Naive thymus-derived CD4-positive, alpha-beta T cell (primary cell): ENCODE data around the gene CLEC18C. TPM values are rescaled to one million over a fixed set of nuclear protein-coding genes. Genes with fewer than 3 reads are reported as not detected.
"Not testable (repeated sequence)": the region's sequence is repeated elsewhere in the genome, so short reads cannot be mapped to it uniquely, and the experiment has no call there.

Source experiments
- ATAC-seq: fragments of 150-1000 bp; cut with Tn5 transposase; 2 replicates; pipeline ENCODE4 v1.10.0; 2021; ENCODE audit warnings: mild to moderate bottlenecking, moderate library complexity
- CTCF ChIA-PET: fragments of 350-600 bp; sonication (Branson Sonifier 250); formaldehyde crosslinking; loops from one replicate; lab custom pipeline; 2021; ENCODE audit warnings: antibody characterized with exemption; lab: Charles Lee
- POLR2A ChIA-PET: fragments of 350-600 bp; sonication (Branson Sonifier 250); formaldehyde crosslinking; loops from one replicate; lab custom pipeline; 2021; ENCODE audit warnings: antibody characterized with exemption, inconsistent platforms; lab: Charles Lee
- DNase-seq, 9 donors: peaks; one replicate each; pipeline versions ENCODE4 v3.0.0 to v3.0.0-alpha.2; 2020 to 2022; ENCODE audit warnings: mixed read lengths in 1 of 9
- H3K27ac ChIP-seq: one replicate; pipeline ENCODE4 v1.7.0; 2013; ENCODE audit warnings: mild to moderate bottlenecking, low read depth, low read length, moderate library complexity
- H3K27me3 ChIP-seq, 2 donors: one replicate each; pipeline ENCODE4 v1.7.0; 2013; ENCODE audit warnings: low read length in 2 of 2, mild to moderate bottlenecking in 2 of 2, moderate library complexity in 2 of 2; ENCODE audit not compliant: control insufficient read depth in 2 of 2, insufficient read depth in 2 of 2
- H3K36me3 ChIP-seq, 3 experiments: 1 replicate in 2 of 3; 2 replicates in 1 of 3; pipeline ENCODE4 v1.7.0; 2013; ENCODE audit warnings: low read length in 3 of 3, mild to moderate bottlenecking in 3 of 3, moderate library complexity in 1 of 3; ENCODE audit not compliant: insufficient read depth in 3 of 3, control insufficient read depth in 2 of 3
- H3K4me1 ChIP-seq, 2 donors: one replicate each; pipeline ENCODE4 v1.7.0; 2013; ENCODE audit warnings: low read length in 2 of 2, mild to moderate bottlenecking in 2 of 2, moderate library complexity in 1 of 2; ENCODE audit not compliant: control insufficient read depth in 2 of 2, insufficient read depth in 2 of 2
- H3K4me3 ChIP-seq: 2 replicates; pipeline ENCODE4 v1.7.0; 2013; ENCODE audit warnings: mild to moderate bottlenecking, low read length
- H3K9me3 ChIP-seq, 3 experiments: 1 replicate in 2 of 3; 2 replicates in 1 of 3; pipeline ENCODE4 v1.7.0; 2013; ENCODE audit warnings: low read length in 3 of 3; ENCODE audit not compliant: control insufficient read depth in 2 of 3
- H3K27ac Mint-ChIP-seq, 9 donors: one replicate each; pipeline ENCODE4 v1.8.0; 2020 to 2022; ENCODE audit warnings: mixed read lengths in 9 of 9, mild to moderate bottlenecking in 8 of 9, moderate library complexity in 5 of 9, inconsistent platforms in 2 of 9
- H3K27me3 Mint-ChIP-seq, 5 donors: one replicate each; pipeline ENCODE4 v1.8.0; 2021 to 2022; ENCODE audit warnings: mixed read lengths in 5 of 5, mild to moderate bottlenecking in 1 of 5
- H3K36me3 Mint-ChIP-seq, 5 donors: one replicate each; pipeline ENCODE4 v1.8.0; 2020 to 2022; ENCODE audit warnings: mixed read lengths in 5 of 5, mild to moderate bottlenecking in 3 of 5, inconsistent platforms in 1 of 5
- H3K4me1 Mint-ChIP-seq, 7 donors: one replicate each; pipeline ENCODE4 v1.8.0; 2020 to 2022; ENCODE audit warnings: mixed read lengths in 7 of 7, mild to moderate bottlenecking in 3 of 7, inconsistent platforms in 1 of 7
- H3K4me3 Mint-ChIP-seq, 10 donors: one replicate each; pipeline ENCODE4 v1.8.0; 2020 to 2022; ENCODE audit warnings: mild to moderate bottlenecking in 10 of 10, mixed read lengths in 10 of 10, moderate library complexity in 6 of 10, inconsistent platforms in 2 of 10
- H3K9me3 Mint-ChIP-seq, 11 donors: one replicate each; pipeline ENCODE4 v1.8.0; 2020 to 2022; ENCODE audit warnings: mixed read lengths in 11 of 11, mild to moderate bottlenecking in 4 of 11, inconsistent platforms in 1 of 11, moderate library complexity in 1 of 11
- intact Hi-C, 2 donors: fragments of 100-400 bp; cut with micrococcal nuclease; formaldehyde crosslinking; loops; one replicate each; pipeline ENCODE4 v1.15.1; 2023
- polyA plus RNA-seq, 2 donors: library from polyadenylated mRNA; unstranded; fragments of 300-500 nt; fragmentation: Illumina TruSeq; gene quantifications; one replicate each; pipeline ENCODE4 v1.2.3, GENCODE V29; 2021
- total RNA-seq, 6 experiments: library from RNA in 5 of 6; stranded (reverse) in 5 of 6; gene quantifications; 1 replicate in 5 of 6; 2 replicates in 1 of 6; pipeline ENCODE4 v1.2.3 and lab custom pipeline; 2021 to 2026

The CLEC18C gene
- total and polyA plus RNA-seq, 7 experiments from 2014 or later: 0.89 to 2.0 (median 1.2) TPM; not detected in 3

GRCh38 chr16:70196683-70197300 is 23.2 kb downstream of the CLEC18C start:
- H3K27me3 ChIP-seq, CTCF ChIA-PET, H3K36me3 ChIP-seq, H3K27me3 Mint-ChIP-seq, H3K4me3 ChIP-seq, H3K27ac Mint-ChIP-seq, H3K9me3 Mint-ChIP-seq, H3K9me3 ChIP-seq, H3K27ac ChIP-seq, POLR2A ChIA-PET, H3K36me3 Mint-ChIP-seq, DNase-seq, H3K4me1 ChIP-seq, H3K4me3 Mint-ChIP-seq, ATAC-seq, H3K4me1 Mint-ChIP-seq, intact Hi-C loops: not testable (repeated sequence)

DNA sequence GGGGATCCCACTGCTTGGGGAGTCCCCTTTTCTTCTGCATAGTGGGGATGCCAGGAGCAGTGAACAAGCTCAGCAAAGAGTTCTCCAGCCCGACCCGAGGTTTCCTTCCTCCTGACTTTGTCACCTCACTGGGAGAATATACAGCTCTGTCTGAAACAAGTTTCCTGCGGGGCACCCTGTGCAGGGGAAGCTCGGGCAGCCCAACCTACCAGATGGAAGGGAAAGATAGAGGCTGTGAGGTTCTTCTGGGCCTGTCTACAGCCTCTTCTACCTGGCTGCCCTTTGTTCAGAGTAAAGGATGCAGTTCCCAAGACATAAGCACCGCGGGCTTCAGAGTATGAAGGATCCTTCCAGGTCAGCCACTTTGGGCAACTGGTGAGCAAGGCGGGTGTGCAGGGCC is 24.0 kb downstream of the CLEC18C start:
- H3K27ac ChIP-seq, H3K4me1 ChIP-seq, intact Hi-C loops, H3K27me3 ChIP-seq, H3K27me3 Mint-ChIP-seq, POLR2A ChIA-PET, H3K9me3 Mint-ChIP-seq, H3K36me3 Mint-ChIP-seq, H3K27ac Mint-ChIP-seq, H3K4me3 Mint-ChIP-seq, CTCF ChIA-PET, H3K4me3 ChIP-seq, H3K36me3 ChIP-seq, H3K9me3 ChIP-seq, H3K4me1 Mint-ChIP-seq, DNase-seq: not testable (repeated sequence)
- ATAC-seq: peak; percentile 14

- H3K27ac Mint-ChIP-seq, H3K4me1 ChIP-seq, ATAC-seq, H3K9me3 ChIP-seq, H3K27ac ChIP-seq, H3K4me3 ChIP-seq, H3K27me3 Mint-ChIP-seq, H3K4me3 Mint-ChIP-seq, CTCF ChIA-PET, H3K9me3 Mint-ChIP-seq, intact Hi-C loops, POLR2A ChIA-PET, H3K27me3 ChIP-seq, DNase-seq, H3K36me3 ChIP-seq, H3K36me3 Mint-ChIP-seq, H3K4me1 Mint-ChIP-seq: not testable (repeated sequence)
These were observed 24.6 kb downstream of the CLEC18C start for GRCh38 chr16:70198230-70198629.

- H3K4me1 Mint-ChIP-seq, ATAC-seq, intact Hi-C loops: not testable (repeated sequence)
These were observed 25.1 kb downstream of the CLEC18C start for GRCh38 chr16:70198666-70199065.

GRCh38 chr16:70199170-70199569 is 25.6 kb downstream of the CLEC18C start:
- H3K4me1 ChIP-seq, H3K27me3 Mint-ChIP-seq, H3K4me3 ChIP-seq, CTCF ChIA-PET, H3K27ac Mint-ChIP-seq, H3K36me3 ChIP-seq, H3K4me1 Mint-ChIP-seq, H3K9me3 Mint-ChIP-seq, DNase-seq, H3K9me3 ChIP-seq, ATAC-seq, H3K36me3 Mint-ChIP-seq, H3K27me3 ChIP-seq, H3K27ac ChIP-seq, POLR2A ChIA-PET, intact Hi-C loops, H3K4me3 Mint-ChIP-seq: not testable (repeated sequence)

More at GRCh38 chr16:70198666-70199065, 25.1 kb downstream of the CLEC18C start:
- H3K27me3 ChIP-seq, H3K36me3 Mint-ChIP-seq, POLR2A ChIA-PET, DNase-seq, CTCF ChIA-PET, H3K27ac Mint-ChIP-seq, H3K27me3 Mint-ChIP-seq, H3K9me3 ChIP-seq, H3K4me3 Mint-ChIP-seq, H3K4me3 ChIP-seq, H3K36me3 ChIP-seq, H3K9me3 Mint-ChIP-seq, H3K4me1 ChIP-seq, H3K27ac ChIP-seq: not testable (repeated sequence)

GRCh38 chr16:70200063-70200462 is 26.5 kb downstream of the CLEC18C start:
- intact Hi-C loops, DNase-seq, ATAC-seq, H3K4me3 ChIP-seq, H3K36me3 Mint-ChIP-seq, H3K27me3 Mint-ChIP-seq, H3K9me3 Mint-ChIP-seq, H3K4me1 ChIP-seq, H3K27ac Mint-ChIP-seq, H3K27me3 ChIP-seq, POLR2A ChIA-PET, H3K4me1 Mint-ChIP-seq, H3K36me3 ChIP-seq, CTCF ChIA-PET, H3K27ac ChIP-seq, H3K9me3 ChIP-seq, H3K4me3 Mint-ChIP-seq: not testable (repeated sequence)

DNA sequence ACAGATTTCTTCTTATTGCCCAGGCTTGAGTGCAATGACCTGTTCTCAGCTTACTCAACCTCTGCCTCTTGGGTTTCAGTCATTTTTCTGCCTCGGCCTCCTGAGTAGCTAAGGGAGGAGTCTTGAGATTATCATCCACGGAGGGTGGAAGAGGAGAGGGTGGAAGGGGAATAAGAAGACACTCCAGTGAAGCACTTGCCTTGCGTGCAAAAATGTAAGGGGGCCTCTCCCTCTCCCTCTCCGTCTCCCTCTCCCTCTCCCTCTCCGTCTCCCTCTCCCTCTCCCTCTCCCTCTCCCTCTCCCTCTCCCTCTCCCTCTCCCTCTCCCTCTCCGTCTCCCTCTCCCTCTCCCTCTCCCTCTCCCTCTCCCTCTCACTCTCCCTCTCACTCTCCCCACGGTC is 29.9 kb downstream of the CLEC18C start:
- H3K36me3 Mint-ChIP-seq: peaks cover 0 to 24% (median 8%) of the 10 kb centered on the region in 5 donors

More for the DNA sequence above, 29.9 kb downstream of the CLEC18C start:
- H3K4me3 ChIP-seq, DNase-seq, H3K27me3 Mint-ChIP-seq, CTCF ChIA-PET, H3K4me1 ChIP-seq, POLR2A ChIA-PET, intact Hi-C loops, H3K9me3 Mint-ChIP-seq, ATAC-seq, H3K27ac ChIP-seq, H3K27me3 ChIP-seq, H3K9me3 ChIP-seq, H3K4me1 Mint-ChIP-seq, H3K36me3 ChIP-seq, H3K27ac Mint-ChIP-seq, H3K4me3 Mint-ChIP-seq: not testable (repeated sequence)
